ENCODE results near the gene GRK1. TPM values are rescaled to one million over a fixed set of nuclear protein-coding genes. Genes with fewer than 3 reads are reported as not detected.

Gene GRK1
- total and polyA plus RNA-seq, 2 experiments from 2014 or later: not detected

GRCh38 chr13:113740661-113741060, 73.6 kb downstream of the GRK1 start:
- Mint-ChIP-seq H3K4me3 (no peak overlapping the region), H3K9me3 (peaks cover 3% of the 10 kb centered on the region; the same call in 1 of the 3 replicates), H3K27me3 (ENCODE audit: insufficient read depth, low read depth, poor library complexity) (peaks cover 10% of the 10 kb centered on the region), H3K36me3 (ENCODE audit: low read depth) (no peaks in the 10 kb centered on the region; the same call in 2 of the 3 replicates), H3K4me1 (peaks cover 20% of the 10 kb centered on the region), H3K27ac (no peak overlapping the region)
- Histone ChIP-seq H3K4me2 (no peak overlapping the region), H3K27ac (ENCODE audit: low read depth) (no peak overlapping the region), H3K4me3 (no peak overlapping the region), H4K20me1 (replicated peaks; ENCODE audit: insufficient read depth) (no peaks in the 10 kb centered on the region), H3K79me2 (replicated peaks; ENCODE audit: insufficient read depth) (no peaks in the 10 kb centered on the region), H3K36me3 (ENCODE audit: insufficient read depth) (no peaks in the 10 kb centered on the region), H2AFZ (no peak overlapping the region), H3K4me1 (ENCODE audit: insufficient read depth) (no peaks in the 10 kb centered on the region), H3K27me3 (ENCODE audit: insufficient read depth) (no peaks in the 10 kb centered on the region), H3K9me2 (ENCODE audit: insufficient read depth) (no peaks in the 10 kb centered on the region), H3F3A (replicated peaks; ENCODE audit: low read depth) (no peaks in the 10 kb centered on the region)
- no peak for DNase-seq (ENCODE audit: low spot score)
- ATAC-seq: no peak; the same call in 2 of the 3 replicates
- TF ChIP-seq REST (IDR thresholded peaks at IDR 0.05; ENCODE audit: unreplicated experiment) (no peak), JUNB (IDR thresholded peaks at IDR 0.05; ENCODE audit: unreplicated experiment) (no peak), POLR2AphosphoS5 (IDR thresholded peaks at IDR 0.05; ENCODE audit: low read depth) (no peak), EZH2phosphoT487 (IDR thresholded peaks at IDR 0.05; ENCODE audit: unreplicated experiment) (no peak), STAT1 (IDR thresholded peaks at IDR 0.05; ENCODE audit: unreplicated experiment) (no peak), ZNF462 (CRISPR knock-in tag; IDR thresholded peaks at IDR 0.05) (no peak), ZNF114 (CRISPR knock-in tag; IDR thresholded peaks at IDR 0.05) (no peak)
- TF ChIP-seq, protein P1, sequence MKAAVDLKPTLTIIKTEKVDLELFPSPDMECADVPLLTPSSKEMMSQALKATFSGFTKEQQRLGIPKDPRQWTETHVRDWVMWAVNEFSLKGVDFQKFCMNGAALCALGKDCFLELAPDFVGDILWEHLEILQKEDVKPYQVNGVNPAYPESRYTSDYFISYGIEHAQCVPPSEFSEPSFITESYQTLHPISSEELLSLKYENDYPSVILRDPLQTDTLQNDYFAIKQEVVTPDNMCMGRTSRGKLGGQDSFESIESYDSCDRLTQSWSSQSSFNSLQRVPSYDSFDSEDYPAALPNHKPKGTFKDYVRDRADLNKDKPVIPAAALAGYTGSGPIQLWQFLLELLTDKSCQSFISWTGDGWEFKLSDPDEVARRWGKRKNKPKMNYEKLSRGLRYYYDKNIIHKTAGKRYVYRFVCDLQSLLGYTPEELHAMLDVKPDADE (IDR thresholded peaks at IDR 0.05): no peak

All from GM23338 (cell line).